ENCODE data around the gene IL34. TPM values are rescaled to one million over a fixed set of nuclear protein-coding genes. Genes with fewer than 3 reads are reported as not detected.
A peak's percentile ranks its signal among the peaks of the same experiment; 100 is the strongest.

Gene IL34
- total and polyA plus RNA-seq, 2 of the 13 experiments (the other 11 are each of a cell fraction or from before 2014, with no cell fraction given): 1.2 to 1.3 TPM

DNA sequence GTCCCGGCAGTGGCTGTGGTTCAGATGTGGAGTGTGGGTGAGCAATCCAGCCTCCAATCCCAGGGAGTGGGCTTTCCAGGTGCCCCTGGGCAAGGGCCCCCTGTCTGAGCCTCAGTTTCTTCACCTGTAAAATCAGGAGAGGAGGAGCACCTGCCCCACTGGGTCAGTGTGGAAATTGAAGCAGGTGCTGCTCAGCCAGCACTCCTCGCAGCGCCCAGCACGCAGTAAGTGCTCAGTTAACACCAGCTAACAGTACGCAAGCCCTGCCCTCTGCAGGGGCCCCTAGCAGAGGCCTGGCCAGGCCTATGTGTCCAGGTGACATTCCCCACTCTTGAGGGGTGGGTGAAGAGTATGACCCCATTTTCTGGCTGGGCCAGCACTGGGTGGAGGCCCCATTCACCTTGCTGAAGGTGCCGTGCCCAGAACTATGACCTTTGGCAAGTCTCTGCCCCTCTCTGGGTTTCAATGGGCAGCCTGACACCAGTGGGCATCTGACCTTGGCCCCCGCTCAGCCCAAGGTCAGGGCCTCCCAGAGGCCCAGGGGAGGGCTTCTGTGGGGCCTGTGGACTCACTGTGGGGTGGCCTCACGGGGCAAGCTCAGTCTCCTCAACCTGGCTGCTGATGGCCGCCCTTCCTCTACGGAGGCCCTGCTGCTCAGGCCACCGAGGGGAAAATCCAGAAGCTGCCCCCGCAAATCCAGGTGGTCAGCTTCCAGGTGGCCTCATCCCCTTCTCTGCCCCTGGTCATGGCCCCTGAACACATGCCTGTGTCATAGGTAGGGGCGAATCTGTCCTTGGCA, 37.0 kb downstream of the IL34 start (continued):
- TF ChIP-seq BRCA1 (CRISPR knock-in tag; IDR thresholded peaks at IDR 0.05): no peak
- 0 out of 2 replicates have a peak, but pooled peaks have one; percentile 6 for TF ChIP-seq DRAP1 (CRISPR knock-in tag; IDR thresholded peaks at IDR 0.05)
- TF ChIP-seq, protein P1, sequence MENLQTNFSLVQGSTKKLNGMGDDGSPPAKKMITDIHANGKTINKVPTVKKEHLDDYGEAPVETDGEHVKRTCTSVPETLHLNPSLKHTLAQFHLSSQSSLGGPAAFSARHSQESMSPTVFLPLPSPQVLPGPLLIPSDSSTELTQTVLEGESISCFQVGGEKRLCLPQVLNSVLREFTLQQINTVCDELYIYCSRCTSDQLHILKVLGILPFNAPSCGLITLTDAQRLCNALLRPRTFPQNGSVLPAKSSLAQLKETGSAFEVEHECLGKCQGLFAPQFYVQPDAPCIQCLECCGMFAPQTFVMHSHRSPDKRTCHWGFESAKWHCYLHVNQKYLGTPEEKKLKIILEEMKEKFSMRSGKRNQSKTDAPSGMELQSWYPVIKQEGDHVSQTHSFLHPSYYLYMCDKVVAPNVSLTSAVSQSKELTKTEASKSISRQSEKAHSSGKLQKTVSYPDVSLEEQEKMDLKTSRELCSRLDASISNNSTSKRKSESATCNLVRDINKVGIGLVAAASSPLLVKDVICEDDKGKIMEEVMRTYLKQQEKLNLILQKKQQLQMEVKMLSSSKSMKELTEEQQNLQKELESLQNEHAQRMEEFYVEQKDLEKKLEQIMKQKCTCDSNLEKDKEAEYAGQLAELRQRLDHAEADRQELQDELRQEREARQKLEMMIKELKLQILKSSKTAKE (CRISPR knock-in tag; IDR thresholded peaks at IDR 0.05; ENCODE audit: borderline replicate concordance): 0 out of 2 replicates have a peak, but pooled peaks have one; percentile 14
- TF ChIP-seq, protein P2, sequence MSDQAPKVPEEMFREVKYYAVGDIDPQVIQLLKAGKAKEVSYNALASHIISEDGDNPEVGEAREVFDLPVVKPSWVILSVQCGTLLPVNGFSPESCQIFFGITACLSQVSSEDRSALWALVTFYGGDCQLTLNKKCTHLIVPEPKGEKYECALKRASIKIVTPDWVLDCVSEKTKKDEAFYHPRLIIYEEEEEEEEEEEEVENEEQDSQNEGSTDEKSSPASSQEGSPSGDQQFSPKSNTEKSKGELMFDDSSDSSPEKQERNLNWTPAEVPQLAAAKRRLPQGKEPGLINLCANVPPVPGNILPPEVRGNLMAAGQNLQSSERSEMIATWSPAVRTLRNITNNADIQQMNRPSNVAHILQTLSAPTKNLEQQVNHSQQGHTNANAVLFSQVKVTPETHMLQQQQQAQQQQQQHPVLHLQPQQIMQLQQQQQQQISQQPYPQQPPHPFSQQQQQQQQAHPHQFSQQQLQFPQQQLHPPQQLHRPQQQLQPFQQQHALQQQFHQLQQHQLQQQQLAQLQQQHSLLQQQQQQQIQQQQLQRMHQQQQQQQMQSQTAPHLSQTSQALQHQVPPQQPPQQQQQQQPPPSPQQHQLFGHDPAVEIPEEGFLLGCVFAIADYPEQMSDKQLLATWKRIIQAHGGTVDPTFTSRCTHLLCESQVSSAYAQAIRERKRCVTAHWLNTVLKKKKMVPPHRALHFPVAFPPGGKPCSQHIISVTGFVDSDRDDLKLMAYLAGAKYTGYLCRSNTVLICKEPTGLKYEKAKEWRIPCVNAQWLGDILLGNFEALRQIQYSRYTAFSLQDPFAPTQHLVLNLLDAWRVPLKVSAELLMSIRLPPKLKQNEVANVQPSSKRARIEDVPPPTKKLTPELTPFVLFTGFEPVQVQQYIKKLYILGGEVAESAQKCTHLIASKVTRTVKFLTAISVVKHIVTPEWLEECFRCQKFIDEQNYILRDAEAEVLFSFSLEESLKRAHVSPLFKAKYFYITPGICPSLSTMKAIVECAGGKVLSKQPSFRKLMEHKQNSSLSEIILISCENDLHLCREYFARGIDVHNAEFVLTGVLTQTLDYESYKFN (CRISPR knock-in tag; conservative IDR thresholded peaks at IDR 0.05): peak; percentile 86
- 0 out of 2 replicates have a peak, but pooled peaks have one; percentile 15 for TF ChIP-seq ZNF44 (CRISPR knock-in tag; IDR thresholded peaks at IDR 0.05)
- peak; percentile 45; the same call in 1 of the 2 replicates for TF ChIP-seq TAF1 (CRISPR knock-in tag; IDR thresholded peaks at IDR 0.05)
- TF ChIP-seq ZNF687 (CRISPR knock-in tag; IDR thresholded peaks at IDR 0.05): peak; percentile 89
- TF ChIP-seq ZNF205 (CRISPR knock-in tag; IDR thresholded peaks at IDR 0.05): no peak
- no peak for TF ChIP-seq ZFYVE20 (CRISPR knock-in tag; IDR thresholded peaks at IDR 0.05; ENCODE audit: borderline replicate concordance, low read depth)
- TF ChIP-seq, protein P3, sequence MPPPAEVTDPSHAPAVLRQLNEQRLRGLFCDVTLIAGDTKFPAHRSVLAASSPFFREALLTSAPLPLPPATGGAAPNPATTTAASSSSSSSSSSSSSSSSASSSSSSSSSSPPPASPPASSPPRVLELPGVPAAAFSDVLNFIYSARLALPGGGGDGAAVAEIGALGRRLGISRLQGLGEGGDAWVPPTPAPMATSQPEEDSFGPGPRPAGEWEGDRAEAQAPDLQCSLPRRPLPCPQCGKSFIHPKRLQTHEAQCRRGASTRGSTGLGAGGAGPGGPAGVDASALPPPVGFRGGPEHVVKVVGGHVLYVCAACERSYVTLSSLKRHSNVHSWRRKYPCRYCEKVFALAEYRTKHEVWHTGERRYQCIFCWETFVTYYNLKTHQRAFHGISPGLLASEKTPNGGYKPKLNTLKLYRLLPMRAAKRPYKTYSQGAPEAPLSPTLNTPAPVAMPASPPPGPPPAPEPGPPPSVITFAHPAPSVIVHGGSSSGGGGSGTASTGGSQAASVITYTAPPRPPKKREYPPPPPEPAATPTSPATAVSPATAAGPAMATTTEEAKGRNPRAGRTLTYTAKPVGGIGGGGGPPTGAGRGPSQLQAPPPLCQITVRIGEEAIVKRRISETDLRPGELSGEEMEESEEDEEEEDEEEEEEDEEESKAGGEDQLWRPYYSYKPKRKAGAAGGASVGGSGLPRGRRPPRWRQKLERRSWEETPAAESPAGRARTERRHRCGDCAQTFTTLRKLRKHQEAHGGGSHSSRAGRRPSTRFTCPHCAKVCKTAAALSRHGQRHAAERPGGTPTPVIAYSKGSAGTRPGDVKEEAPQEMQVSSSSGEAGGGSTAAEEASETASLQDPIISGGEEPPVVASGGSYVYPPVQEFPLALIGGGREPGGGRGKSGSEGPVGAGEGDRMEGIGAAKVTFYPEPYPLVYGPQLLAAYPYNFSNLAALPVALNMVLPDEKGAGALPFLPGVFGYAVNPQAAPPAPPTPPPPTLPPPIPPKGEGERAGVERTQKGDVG (CRISPR knock-in tag; IDR thresholded peaks at IDR 0.05; ENCODE audit: borderline replicate concordance): no peak; the same call in 1 of the 2 replicates
- TF ChIP-seq JUNB (CRISPR knock-in tag; IDR thresholded peaks at IDR 0.05; ENCODE audit: borderline replicate concordance): no peak
- TF ChIP-seq ZNF761 (CRISPR knock-in tag; conservative IDR thresholded peaks at IDR 0.05): no peak
- no peak for TF ChIP-seq ZNF468 (CRISPR knock-in tag; IDR thresholded peaks at IDR 0.05)
